VCaP (cell line): ENCODE data around the gene PRKAG1.
A peak's percentile ranks its signal among the peaks of the same experiment; 100 is the strongest.

Source experiments
- H3K27ac ChIP-seq: fragments of 450-650 bp; 2 replicates; pipeline ENCODE4 v1.5.1; 2017
- CTCF ChIP-seq: fragments of 450-650 bp; conservative IDR thresholded peaks from 2 replicates; pipeline ENCODE4 v1.5.1; 2017; ENCODE audit warnings: mild to moderate bottlenecking, moderate library complexity

PRKAG1 gene

GRCh38 chr12:48961331-48961730, 57.2 kb downstream of the PRKAG1 start:
- no peak overlapping the region for H3K27ac ChIP-seq
- no peak for TF ChIP-seq CTCF

GRCh38 chr12:48960834-48961233, 57.7 kb downstream of the PRKAG1 start:
- H3K27ac ChIP-seq: no peak overlapping the region
- TF ChIP-seq CTCF: no peak

- H3K27ac ChIP-seq: peak overlapping the region; percentile 94
- no peak for TF ChIP-seq CTCF
These were observed 60.6 kb downstream of the PRKAG1 start for GRCh38 chr12:48958049-48958388.

- H3K27ac ChIP-seq: peak within 1 kb of the TSS; percentile 94
- no peak; the same call in 1 of the 2 replicates for TF ChIP-seq CTCF
These were observed 61.2 kb downstream of the PRKAG1 start, which contains the start of gene ARF3 for GRCh38 chr12:48957141-48958048. TSS of gene ARF3 (minus strand) at chr12:48957487. CDS start at chr12:48941095, 16,392 bp downstream.

- peak overlapping the region; percentile 94 for H3K27ac ChIP-seq
- peak; percentile 19; the same call in 1 of the 2 replicates for TF ChIP-seq CTCF
These were observed 62.1 kb downstream of the PRKAG1 start for GRCh38 chr12:48956279-48957140.

- H3K27ac ChIP-seq: peak overlapping the region; percentile 94; the same call in 1 of the 2 replicates
These were observed 63.6 kb downstream of the PRKAG1 start for GRCh38 chr12:48954841-48955501.

More at GRCh38 chr12:48954841-48955501, 63.6 kb downstream of the PRKAG1 start:
- TF ChIP-seq CTCF: no peak
